ENCODE measurements around the gene LRP10.
"Not testable (repeated sequence)": the region's sequence is repeated elsewhere in the genome, so short reads cannot be mapped to it uniquely, and the experiment has no call there.

The LRP10 gene

DNA sequence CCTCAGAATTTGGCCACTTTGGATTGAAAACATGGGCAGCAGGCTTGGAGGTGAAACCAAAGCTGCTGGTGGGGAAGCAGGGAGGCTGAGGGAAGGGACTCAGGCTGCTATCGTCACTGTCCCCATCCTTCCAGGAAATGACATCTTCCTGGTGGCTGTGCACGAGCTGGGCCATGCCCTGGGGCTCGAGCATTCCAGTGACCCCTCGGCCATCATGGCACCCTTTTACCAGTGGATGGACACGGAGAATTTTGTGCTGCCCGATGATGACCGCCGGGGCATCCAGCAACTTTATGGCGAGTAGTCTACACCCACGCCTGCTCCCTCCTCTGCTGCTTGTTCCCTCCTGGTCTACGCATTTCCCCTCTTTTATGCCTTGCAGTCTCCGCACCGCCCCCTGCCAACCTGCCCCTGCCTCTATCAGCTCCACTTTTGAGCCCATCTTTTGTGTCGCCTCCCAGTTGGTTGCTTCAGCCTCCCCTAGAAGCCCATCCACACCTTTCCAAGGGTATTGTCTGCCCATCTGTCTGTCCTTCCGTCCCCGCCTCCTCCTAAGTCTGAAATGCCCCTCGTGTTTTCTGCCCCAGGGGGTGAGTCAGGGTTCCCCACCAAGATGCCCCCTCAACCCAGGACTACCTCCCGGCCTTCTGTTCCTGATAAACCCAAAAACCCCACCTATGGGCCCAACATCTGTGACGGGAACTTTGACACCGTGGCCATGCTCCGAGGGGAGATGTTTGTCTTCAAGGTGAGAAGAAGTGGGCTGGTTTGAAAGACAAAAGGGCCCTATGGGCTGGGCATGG lies 28.2 kb upstream of the LRP10 start:
- no peak for DNase-seq (ENCODE audit: low spot score)

DNA sequence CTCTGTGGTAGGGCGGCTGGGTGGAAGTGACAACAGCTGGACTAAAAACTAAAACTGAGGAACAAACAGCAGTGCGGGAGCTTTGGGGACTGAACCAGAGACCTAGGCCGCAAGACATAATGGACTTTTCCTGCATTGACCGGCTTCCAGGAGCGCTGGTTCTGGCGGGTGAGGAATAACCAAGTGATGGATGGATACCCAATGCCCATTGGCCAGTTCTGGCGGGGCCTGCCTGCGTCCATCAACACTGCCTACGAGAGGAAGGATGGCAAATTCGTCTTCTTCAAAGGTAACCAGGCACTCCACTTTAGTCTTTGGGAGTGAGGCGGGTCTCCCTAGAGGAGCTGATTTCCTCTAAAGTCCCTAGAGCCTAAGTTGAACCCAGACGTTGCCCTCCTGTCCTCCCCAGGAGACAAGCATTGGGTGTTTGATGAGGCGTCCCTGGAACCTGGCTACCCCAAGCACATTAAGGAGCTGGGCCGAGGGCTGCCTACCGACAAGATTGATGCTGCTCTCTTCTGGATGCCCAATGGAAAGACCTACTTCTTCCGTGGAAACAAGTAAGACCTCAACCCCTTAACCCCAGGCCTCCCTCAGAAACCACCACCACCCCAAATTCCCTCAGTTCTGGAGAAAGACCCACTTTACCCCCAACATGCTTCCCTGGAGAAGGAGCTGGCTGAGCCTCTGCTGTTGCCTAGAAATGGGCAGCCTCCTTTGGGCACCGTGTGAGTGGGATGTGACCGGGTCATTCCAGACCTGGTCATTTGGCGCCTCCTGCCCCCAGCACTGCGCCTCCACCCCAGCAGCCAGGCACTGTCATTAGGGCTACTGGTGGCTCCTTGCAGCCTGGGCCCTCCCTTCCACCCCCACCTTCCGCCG lies 27.1 kb upstream of the LRP10 start:
- DNase-seq (ENCODE audit: low spot score): no peak

DNA sequence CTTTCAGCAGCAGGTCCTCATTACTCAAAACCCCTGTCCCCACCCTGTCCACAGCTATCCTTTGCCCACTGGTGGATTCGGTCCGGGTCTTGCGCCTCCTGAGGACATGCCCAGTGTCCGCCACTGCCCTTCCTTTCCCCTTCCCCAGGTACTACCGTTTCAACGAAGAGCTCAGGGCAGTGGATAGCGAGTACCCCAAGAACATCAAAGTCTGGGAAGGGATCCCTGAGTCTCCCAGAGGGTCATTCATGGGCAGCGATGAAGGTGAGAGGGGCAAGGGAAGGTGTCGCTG lies 26.5 kb upstream of the LRP10 start:
- no peak for DNase-seq (ENCODE audit: low spot score)

DNA sequence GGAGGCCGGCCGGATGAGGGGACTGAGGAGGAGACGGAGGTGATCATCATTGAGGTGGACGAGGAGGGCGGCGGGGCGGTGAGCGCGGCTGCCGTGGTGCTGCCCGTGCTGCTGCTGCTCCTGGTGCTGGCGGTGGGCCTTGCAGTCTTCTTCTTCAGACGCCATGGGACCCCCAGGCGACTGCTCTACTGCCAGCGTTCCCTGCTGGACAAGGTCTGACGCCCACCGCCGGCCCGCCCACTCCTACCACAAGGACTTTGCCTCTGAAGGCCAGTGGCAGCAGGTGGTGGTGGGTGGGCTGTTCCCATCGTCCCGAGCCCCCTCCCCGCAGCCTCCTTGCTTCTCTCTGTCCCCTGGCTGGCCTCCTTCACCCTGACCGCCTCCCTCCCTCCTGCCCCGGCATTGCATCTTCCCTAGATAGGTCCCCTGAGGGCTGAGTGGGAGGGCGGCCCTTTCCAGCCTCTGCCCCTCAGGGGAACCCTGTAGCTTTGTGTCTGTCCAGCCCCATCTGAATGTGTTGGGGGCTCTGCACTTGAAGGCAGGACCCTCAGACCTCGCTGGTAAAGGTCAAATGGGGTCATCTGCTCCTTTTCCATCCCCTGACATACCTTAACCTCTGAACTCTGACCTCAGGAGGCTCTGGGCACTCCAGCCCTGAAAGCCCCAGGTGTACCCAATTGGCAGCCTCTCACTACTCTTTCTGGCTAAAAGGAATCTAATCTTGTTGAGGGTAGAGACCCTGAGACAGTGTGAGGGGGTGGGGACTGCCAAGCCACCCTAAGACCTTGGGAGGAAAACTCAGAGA lies 25.5 kb upstream of the LRP10 start:
- no peak for DNase-seq (ENCODE audit: low spot score)

DNA sequence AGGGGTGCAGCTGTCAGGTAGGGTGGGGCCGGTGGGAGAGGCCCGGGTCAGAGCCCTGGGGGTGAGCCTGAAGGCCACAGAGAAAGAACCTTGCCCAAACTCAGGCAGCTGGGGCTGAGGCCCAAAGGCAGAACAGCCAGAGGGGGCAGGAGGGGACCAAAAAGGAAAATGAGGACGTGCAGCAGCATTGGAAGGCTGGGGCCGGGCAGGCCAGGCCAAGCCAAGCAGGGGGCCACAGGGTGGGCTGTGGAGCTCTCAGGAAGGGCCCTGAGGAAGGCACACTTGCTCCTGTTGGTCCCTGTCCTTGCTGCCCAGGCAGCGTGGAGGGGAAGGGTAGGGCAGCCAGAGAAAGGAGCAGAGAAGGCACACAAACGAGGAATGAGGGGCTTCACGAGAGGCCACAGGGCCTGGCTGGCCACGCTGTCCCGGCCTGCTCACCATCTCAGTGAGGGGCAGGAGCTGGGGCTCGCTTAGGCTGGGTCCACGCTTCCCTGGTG lies 24.7 kb upstream of the LRP10 start:
- no peak for DNase-seq (ENCODE audit: low spot score)

DNA sequence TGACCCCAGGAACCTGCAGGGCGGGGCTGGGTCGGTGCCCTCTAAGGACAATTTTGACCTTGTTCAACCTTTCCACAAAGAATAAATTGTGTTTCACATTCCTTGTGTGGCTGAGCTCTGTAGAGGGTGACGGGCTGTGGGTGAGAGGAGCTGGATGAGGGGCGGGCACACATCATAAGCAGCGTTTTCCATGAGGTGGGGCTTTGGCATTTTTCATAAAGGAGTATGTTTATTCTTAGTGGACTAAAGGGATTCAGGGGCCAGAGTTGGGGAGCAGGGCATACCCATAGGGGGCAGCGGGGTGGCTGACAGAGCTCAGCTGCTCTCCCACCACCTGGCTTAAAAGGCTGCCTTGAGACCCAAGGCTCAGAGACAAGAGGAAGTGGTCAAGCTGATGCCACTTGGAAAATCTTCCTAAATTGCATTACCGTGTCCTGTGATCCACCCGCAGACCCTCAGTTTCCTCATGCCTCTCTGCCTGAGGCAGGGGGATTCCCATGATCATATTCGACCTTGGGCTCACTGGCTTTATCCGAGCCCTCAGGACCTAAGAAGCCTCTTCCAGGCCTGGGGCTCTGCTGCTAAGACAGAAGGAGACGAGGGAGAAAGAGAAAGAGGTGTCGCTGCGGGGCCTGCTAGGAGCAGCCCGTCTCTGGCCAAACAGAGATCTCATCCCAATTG lies 23.7 kb upstream of the LRP10 start:
- peak; percentile 47 for DNase-seq (ENCODE audit: low spot score)

DNA sequence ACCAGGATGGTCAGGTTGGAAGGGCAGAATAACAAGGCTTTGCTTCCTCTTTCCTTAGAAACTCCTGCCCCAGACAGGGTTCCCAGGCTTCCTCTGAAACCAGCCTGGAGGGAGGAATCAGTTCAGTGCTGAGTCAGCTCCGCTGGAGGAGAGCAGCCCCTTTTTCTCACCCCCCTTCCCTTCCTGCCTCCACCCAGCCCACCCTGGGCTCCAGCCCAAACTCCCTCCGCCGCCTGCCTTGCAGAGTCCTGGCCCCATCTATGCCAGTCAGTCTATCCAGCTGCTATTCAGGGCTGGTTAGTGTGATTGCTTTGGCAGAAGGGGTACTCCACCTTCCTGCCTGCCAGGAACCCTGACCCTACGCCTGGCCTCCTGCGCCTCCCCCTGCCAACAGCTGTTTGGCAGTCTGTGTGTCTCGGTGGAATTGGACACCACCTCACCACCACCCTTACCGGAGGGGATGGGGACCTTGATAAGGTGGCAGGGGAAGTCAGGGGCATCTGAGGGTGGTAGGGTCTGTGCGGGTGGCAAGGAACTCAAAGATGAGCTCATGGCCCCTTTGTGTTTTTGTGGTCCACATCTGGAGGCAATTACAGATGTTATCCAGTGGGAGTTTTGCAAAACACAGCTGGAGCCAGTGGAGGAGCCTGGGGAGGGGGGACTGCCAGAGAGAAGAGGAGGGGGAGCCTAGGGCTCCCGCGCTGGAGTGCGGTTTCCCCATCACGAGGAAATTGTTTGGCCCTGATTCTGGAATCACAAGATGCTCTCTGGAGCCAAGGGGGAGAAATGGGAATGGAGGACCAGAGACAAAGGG lies 23.0 kb upstream of the LRP10 start:
- peak; percentile 86 for DNase-seq (ENCODE audit: low spot score)

DNA sequence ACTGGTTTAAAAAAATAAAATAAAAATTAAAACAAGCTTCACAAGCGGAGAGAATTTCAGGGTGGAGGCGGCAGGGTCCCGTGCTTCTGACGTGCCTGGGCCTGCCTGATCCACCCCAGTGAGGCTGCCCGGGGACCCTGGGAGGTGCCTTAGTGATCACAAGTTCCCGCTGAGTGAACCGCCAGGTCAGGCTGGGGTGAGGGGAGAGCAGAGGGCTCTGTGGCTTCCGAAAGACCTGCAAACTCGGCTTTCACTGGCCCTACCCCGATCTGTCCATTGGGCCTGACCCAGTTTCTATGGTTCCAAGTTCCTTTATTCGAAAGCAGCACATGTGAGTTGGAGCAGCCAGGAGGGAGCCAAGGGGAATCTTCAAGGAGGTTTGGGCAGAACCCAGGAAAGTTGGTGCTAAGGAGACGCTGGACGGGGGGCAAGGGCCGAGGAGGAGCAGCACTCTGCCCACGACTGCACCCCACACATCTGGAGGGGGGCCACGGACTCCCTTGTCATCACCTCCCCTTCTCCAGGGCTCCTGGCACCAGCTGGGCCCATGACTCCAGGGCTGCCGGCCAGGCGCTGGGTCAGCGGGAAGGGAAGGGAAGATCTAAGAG lies 22.2 kb upstream of the LRP10 start:
- peak; percentile 66 for DNase-seq (ENCODE audit: low spot score)

DNA sequence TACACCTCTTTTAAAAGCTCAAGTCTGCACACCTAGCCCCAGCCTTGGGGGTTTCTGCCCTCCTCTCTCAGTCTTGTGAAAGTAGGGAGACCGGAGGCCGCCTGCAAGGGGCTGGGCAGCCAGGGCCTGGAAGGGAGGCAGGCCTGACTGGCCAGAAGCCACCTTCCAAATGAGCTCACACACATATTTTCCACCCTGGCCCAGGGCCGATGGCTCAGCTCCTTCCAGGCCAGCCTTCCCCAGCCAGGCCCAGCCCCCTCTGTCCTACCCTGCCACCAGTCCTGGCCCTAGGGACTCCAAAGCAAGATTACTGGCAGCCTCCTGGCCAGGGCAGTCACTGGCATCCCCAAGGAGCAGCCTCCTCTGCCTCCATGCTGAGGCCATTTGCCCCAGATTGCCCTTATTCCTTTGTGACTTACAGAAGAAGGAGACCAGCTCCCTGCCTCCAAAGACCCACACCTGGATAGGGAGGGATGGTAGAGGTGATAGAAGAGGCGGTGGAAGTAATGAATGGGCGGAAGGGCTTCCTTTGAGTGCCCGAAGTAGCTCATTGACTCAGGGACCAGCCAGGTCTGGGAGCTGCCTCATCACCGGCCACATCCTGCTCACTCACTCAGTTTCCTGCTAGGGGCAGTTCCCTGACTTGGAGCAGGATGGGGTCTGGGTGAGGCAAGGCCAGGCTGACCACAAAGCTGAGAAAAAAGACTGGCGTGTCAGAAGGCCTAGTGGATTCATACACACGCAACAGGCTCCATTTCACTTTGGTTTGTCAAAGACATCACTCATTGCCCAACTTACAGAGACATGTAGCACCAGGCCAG lies 20.4 kb upstream of the LRP10 start:
- DNase-seq (ENCODE audit: low spot score): peak; percentile 90

DNA sequence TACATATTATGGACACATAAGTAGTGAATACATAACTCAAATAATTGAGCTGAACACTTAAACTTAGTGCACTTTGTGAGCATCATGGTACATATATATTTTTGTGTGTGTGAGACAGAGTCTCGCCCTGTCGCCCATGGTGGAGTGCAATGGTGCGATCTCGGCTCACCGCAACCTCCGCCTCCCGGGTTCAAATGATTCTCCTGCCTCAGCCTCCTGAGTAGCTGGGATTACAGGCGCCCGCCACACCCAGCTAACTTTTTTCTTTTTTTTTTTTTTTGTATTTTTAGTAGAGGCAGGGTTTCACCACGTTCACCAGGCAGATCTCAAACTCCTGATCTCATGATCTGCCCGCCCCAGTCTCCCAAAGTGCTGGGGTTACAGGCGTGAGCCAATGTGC lies 19.4 kb upstream of the LRP10 start:
- not testable (repeated sequence) for DNase-seq (ENCODE audit: low spot score)

DNA sequence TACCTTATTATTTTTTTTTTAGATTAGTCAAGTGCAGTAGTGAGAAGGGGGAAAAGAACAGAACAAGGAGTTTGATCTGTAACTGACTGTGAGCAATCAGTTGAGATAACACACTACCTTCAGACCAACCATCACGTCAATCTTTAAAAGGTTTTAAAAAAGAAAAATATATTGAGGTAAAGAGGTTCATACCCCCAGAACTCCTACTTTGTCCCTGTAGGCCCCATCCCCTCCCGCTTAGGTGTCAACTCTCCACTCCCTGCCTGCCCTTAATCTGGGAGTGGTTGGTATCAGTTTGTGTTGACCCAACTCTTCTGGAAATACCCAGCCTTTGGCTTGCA lies 19.0 kb upstream of the LRP10 start:
- no peak for DNase-seq (ENCODE audit: low spot score)

DNA sequence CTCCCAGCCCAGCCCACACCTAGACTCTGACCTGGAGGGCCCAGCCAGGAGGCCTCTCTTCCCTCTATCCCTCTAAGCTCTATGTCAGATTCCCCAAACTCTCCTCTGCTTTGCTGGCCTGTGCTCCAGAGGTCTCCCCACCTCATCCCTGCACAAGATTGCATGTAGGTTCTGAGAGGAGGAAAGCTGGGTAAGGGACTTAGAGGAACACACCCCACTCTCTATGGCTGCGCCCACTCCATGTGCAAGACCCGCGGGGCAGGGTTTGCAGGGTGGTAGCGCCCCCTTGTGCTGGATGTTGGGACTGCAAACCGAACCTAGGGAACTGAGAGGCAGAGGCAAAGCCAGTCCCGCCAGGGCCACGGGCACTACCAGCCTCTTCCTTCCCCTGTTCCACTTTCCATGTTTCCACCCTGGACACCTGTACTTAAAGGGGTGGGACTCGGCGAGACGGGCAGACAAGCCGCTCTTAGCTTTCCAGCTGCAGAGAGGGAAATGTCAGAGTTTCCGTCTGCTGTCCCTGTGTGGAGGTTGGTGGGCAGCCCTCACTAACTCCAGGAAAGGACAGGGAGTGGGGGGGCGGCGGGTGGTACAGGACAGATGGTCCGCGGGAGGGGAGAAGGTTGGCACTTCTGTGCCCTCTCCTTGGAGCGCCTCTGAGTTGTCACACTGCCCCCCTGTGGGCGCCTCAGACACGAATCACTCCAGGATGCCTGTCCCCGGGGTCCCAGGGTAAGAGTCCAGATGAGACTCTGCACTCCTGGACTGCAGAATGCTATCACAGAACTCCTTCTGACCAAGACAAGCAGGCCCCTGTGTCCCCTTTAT lies 18.4 kb upstream of the LRP10 start:
- peak; percentile 86 for DNase-seq (ENCODE audit: low spot score)

DNA sequence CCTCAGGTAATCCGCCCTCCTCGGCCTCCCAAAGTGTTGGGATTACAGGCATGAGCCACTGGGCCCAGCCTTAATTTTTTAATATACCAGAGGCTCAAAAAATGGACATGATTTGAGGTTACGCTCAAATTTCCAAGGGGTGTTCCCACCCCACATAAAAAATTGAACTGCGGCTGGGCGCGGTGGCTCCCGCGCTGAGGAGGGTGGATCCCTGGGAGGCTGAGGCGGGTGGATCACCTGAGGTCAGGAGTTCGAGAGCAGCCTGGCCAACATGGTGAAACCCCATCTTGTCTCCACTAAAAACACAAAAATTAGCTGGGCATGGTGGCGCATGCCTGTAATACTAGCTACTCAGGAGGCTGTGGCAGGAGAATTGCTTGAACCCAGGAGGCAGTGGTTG lies 17.2 kb upstream of the LRP10 start:
- DNase-seq (ENCODE audit: low spot score): not testable (repeated sequence)

DNA sequence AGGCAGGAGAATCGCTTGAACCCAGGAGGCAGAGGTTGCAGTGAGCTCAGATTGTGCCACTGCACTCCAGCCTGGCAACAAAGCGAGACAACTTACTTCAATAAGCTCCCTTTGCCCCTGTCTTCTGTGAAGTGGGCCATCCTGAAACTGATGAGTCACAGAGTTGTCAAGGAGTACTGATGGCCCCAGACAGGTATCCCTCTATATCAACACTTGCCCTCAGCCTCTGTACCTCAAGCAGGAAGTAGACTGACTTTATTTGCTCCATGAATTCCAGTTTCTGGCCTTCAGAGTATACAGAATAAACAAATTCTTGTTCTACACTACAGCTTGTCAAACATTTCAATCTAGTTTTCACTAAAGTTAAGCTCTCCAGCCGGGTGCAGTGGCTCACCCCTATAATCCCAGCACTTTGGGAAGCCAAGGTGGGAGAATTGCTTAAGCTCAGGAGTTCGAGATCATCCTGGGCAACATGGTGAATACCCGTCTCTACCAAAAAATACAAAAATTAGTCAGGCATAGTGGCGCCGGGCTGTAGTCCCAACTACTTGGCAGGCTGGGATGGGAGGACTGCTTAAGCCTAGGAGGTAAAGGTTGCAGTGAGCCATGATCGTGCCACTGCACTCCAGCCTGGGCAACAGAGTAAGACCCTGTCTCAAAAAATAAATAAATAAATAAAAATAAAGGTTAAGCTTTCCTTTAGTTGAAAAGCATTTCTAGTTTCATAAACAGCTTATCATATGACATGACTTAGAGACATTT lies 16.4 kb upstream of the LRP10 start:
- DNase-seq (ENCODE audit: low spot score): no peak

DNA sequence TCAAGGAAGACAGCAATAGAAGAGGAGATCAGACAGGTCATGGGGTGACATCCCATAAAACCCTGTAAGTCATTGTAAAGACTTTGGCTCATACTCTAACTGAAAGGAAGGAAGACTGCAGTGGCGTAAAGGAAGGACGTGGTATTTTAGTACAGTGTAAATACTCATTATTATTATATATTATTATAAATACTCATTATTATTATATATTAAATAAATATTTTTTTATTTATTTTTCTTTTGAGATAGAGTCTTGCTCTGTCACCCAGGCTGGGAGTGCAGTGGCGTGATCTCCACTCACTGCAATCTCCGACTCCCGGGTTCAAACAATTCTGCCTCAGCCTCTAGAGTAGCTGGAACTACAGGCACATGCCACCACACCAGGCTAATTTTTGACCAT lies 15.1 kb upstream of the LRP10 start:
- no peak for DNase-seq (ENCODE audit: low spot score)

DNA sequence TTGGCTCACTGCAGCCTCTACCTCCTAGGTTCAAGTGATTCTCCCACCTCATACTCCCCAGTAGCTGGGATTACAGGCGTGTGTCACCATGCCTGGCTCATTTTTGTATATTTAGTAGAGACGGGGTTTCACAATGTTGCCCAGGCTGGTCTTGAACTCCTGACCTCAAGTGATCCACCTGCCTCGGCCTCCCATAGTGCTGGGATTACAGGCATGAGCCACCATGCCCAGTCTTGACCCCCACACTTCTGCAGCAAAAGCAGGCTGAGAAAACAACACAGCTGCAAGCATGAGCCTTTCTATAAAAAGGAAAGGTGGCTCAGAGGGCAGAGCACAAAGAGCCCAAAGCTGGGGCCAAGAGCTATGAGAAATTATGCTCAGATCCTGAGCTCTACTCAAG lies 11.2 kb upstream of the LRP10 start:
- DNase-seq (ENCODE audit: low spot score): not testable (repeated sequence)

DNA sequence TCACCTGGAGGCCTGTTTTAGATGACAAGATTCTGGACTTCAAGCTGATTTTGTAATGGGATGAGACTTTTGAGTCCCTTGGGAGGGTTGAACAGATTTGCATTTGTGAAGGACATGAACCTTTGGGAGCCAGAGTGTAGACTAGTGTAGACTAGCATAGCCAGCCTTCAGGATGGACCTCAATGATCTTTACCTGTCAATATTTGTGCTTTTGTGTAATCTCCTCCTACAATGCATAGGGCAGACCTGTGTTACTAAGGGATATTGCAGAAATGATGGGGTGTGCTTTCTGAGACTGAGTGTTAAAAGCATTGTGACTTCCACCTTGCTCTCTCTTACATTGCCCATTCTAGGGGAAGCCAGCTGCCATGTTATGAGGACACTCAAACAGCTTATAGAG lies 9.9 kb upstream of the LRP10 start:
- DNase-seq (ENCODE audit: low spot score): no peak

DNA sequence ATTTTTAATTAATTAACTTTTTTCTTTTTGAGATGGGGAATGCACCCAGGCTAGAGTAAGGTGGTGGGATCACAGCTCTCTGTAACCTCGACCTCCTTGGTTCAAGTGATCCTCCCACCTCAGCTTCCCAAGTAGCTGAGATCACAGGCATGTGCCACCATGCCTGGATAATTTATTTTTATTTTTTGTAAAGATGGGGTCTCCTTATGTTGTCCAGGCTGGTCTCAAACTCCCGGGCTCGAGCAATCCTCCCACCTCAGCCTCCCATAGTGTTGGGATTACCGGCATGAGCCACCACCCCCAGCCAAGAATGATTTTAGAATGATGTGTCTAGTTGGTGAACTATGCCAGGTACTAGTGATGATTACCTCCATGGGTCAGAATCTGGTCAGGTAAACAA lies 6.6 kb upstream of the LRP10 start:
- no peak for DNase-seq (ENCODE audit: low spot score)
